HG02943 (cell line): Measurements from ENCODE around the gene C20orf202.
"Not testable (repeated sequence)": the region's sequence is repeated elsewhere in the genome, so short reads cannot be mapped to it uniquely, and the experiment has no call there.

Source experiments
- ATAC-seq: cut with Tn5 transposase; IDR thresholded peaks from one replicate; pipeline ENCODE4 v1.9.1; 2021; ENCODE audit warnings: mild to moderate bottlenecking, low read depth, moderate library complexity; ENCODE audit not compliant: unreplicated experiment

Gene C20orf202

DNA sequence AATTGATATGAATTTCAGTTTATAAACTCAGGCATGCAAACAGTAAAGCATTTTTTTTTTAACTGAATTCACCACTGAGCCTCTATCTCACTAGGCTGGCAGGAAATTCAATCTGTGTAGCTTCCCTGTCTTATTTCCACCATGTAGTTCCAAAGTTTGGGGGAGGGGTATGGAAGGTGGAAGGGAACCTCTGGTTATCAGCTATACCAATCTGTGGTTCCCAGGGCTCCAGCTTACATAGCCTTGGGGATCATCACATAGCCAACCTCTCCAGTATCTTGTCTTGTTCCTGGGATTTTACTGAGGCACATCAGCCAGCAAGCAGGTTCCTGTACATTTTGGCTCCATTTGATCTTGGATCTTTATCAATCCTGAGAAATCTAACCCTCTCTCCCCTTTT is 38.2 kb downstream of the C20orf202 start:
- ATAC-seq: no peak

DNA sequence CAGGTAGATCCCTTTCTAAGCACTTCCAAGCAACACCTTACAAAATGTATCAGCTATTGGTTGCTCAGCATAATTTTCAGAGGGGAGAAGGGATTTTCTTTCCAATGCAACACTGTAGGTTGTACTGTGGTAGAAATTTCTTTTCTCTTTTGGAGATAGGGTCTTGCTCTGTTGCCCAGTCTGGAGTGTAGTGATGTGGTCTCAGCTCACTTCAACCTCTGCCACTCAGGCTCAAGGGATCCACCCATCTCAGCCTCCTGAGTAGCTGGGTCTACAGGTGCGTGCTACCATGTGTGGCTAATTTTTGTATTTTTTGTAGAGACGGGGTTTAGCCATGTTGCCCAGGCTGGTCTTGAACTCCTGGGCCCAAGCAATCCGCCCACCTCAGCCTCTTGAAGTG is 38.8 kb downstream of the C20orf202 start:
- ATAC-seq: no peak

DNA sequence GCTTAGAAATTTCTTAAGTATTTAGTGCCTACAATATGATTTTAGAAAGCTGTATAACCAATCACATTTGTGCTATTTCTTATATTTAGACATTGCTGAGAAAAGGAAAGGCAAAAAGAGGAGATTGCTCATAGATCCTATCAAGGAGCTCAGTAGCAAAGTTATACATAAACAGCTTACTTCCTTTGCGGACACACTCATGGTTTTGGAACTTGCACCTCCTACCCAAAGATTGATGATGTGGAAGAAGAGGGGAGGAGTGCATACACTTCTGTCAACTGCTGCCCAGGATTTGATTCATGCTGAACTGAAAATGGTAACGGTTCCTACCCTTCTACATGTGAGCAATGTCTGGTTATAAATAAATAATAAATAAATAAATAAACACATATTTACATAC is 39.3 kb downstream of the C20orf202 start:
- no peak for ATAC-seq

DNA sequence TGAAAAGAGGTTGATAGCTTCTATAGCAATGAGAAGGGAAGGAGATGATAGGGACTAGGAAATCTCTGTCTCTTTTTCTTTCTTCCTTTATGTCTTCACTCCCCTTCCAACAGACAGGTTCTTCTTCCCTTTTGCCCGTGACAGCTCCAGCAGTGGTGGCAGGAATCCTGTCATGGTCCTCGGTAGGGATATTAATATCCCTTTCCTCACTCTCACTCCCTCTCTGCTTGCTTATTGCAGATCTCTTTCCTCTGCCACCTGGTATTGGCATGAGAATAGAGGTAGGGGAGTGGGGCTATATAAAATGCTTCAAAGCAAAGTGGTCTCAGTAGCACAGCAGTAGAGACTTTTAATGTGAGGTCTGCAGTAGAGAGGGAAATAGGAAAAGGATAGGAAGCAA is 42.3 kb downstream of the C20orf202 start:
- no peak for ATAC-seq

DNA sequence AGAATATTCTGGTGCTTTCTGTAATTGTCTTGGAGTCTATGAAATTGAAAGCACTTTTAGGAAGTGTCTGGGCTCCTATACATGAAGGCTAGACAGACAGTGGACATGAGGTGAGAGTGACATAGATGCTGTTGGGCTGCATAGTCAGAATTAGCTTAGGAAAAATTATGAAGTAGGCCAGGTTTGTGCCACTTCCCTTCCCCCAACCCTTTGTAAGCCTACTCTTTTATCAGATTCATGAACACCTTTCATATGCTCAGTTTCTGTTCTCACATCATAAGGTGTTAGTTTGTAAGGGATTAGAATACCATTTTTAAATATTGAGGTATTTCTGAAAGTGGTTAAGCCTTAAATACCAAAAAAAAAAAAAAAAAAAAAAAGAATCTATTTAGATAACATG is 44.4 kb downstream of the C20orf202 start:
- no peak for ATAC-seq

DNA sequence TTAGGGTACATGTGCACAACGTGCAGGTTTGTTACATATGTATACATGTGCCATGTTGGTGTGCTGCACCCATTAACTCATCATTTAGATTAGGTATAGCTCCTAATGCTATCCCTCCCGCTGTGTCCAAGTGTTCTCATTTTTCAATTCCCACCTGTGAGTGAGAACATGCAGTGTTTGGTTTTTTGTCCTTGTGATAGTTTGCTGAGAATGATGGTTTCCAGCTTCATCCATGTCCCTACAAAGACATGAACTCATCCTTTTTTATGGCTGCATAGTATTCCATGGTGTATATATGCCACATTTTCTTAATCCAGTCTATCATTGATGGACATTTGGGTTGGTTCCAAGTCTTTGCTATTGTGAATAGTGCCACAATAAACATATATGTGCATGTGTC is 47.0 kb downstream of the C20orf202 start:
- ATAC-seq: not testable (repeated sequence)

DNA sequence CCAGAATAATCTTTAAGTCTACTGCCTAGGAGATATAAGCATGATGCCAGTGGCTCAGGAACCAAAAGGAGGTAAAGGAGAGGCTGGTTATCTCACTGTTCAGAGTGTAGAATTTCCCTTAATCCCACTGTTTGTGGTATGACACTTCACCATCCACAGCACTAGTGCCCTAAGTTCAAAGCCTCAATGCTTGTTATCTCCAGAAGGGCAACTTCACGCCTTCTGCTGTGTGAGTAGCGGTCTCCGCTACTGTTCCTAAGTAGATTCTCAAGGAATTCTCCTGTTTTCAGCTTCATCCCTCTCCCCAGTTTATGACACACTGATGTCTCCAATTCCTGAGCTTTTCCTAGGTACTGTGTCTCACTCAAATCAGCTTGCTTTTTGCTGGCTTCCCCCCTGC is 49.2 kb downstream of the C20orf202 start:
- no peak for ATAC-seq

DNA sequence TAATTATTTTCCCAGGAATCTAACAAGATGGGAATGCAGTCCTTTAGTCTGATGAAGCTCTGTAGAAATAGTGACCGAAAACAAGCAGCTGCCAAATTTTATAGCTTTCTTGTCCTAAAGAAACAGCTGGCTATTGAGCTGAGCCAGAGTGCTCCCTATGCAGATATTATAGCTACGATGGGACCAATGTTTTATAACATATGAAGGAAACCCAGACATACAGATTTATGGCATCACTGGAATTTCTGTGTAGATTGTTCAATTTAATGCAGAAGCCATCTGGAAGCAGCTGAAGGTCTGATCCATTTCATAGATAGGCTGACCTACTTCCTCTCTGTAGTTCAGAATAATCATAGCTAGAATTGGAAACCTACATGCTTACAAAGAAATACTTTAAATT is 51.0 kb downstream of the C20orf202 start:
- no peak for ATAC-seq

DNA sequence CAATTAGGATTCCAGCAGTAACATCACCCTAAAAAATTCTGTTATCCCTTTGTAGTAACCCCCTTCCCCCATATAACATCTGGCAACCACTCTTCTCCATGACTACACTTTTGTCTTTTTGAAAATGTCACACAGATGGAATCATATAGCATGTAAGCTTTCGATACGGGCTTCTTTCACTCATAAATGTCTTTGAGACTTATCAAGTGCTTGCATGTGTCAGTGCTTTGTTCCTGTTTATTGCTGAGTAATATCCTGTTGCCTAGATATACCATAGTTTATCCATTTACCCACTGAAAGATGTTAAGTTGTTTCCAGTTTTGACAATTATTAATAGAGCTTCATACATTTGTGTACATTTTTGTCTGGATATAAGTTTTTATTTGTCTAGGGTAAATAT is 52.4 kb downstream of the C20orf202 start:
- no peak for ATAC-seq
